Measurements from ENCODE around the gene PSMA5.

PSMA5 gene

GRCh38 chr1:109350655-109351054, 75.6 kb downstream of the PSMA5 start:
- Histone ChIP-seq H3K27ac (ENCODE audit: poor library complexity, severe bottlenecking) (no peak overlapping the region), H3K27me3 (ENCODE audit: insufficient read depth, poor library complexity, severe bottlenecking) (no peaks in the 10 kb centered on the region), H3K4me3 (ENCODE audit: severe bottlenecking) (no peak overlapping the region), H3K4me1 (ENCODE audit: insufficient read depth, poor library complexity, severe bottlenecking) (no peaks in the 10 kb centered on the region), H3K9me3 (ENCODE audit: severe bottlenecking) (no peaks in the 10 kb centered on the region), H3K36me3 (ENCODE audit: low read depth) (no peaks in the 10 kb centered on the region; the same call in 1 of the 2 replicates)
- ATAC-seq (ENCODE audit: low read depth), result no peak
- DNase-seq (ENCODE audit: low spot score), result no peak
- TF ChIP-seq CTCF (IDR thresholded peaks at IDR 0.05; ENCODE audit: poor library complexity, severe bottlenecking), result no peak

GRCh38 chr1:109350182-109350581, 76.1 kb downstream of the PSMA5 start:
- no peak for DNase-seq (ENCODE audit: low spot score)
- Histone ChIP-seq H3K27ac (ENCODE audit: poor library complexity, severe bottlenecking) (no peak overlapping the region), H3K27me3 (ENCODE audit: insufficient read depth, poor library complexity, severe bottlenecking) (no peaks in the 10 kb centered on the region), H3K36me3 (ENCODE audit: low read depth) (no peaks in the 10 kb centered on the region; the same call in 1 of the 2 replicates), H3K9me3 (ENCODE audit: severe bottlenecking) (no peaks in the 10 kb centered on the region), H3K4me3 (ENCODE audit: severe bottlenecking) (no peak overlapping the region), H3K4me1 (ENCODE audit: insufficient read depth, poor library complexity, severe bottlenecking) (no peaks in the 10 kb centered on the region)
- TF ChIP-seq CTCF (IDR thresholded peaks at IDR 0.05; ENCODE audit: poor library complexity, severe bottlenecking), result no peak
- no peak for ATAC-seq (ENCODE audit: low read depth)

All from RWPE2 (cell line).